H9 (cell line): ENCODE measurements around the gene GYG2. TPM values are rescaled to one million over a fixed set of nuclear protein-coding genes. Genes with fewer than 3 reads are reported as not detected.

Source experiments
- DNase-seq: peaks from one replicate; pipeline ENCODE4 v3.0.0-alpha.2; 2017
- H2AFZ ChIP-seq: one replicate; pipeline ENCODE4 v1.6.1; 2013; ENCODE audit warnings: mild to moderate bottlenecking, low read length, control low read depth, moderate library complexity
- H2AK5ac ChIP-seq: 2 replicates; pipeline ENCODE4 v1.6.1; 2013; ENCODE audit warnings: low read length, control low read depth, mixed read lengths; ENCODE audit not compliant: insufficient read length
- H2BK120ac ChIP-seq: one replicate; pipeline ENCODE4 v1.6.1; 2013; ENCODE audit warnings: low read depth, mild to moderate bottlenecking, low read length, control low read depth, inconsistent platforms; ENCODE audit not compliant: poor library complexity, severe bottlenecking
- H2BK12ac ChIP-seq: 2 replicates; pipeline ENCODE4 v1.6.1; 2013; ENCODE audit warnings: low read length, control low read depth, mixed read lengths, low read depth; ENCODE audit not compliant: insufficient read length
- H2BK15ac ChIP-seq: 2 replicates; pipeline ENCODE4 v1.6.1; 2013; ENCODE audit warnings: low read depth, low read length, control low read depth
- H2BK20ac ChIP-seq: one replicate; pipeline ENCODE4 v1.6.1; 2013; ENCODE audit warnings: low read depth, mild to moderate bottlenecking, low read length, control low read depth, inconsistent platforms; ENCODE audit not compliant: poor library complexity, severe bottlenecking
- H2BK5ac ChIP-seq: 2 replicates; pipeline ENCODE4 v1.6.1; 2013; ENCODE audit warnings: low read length, control low read depth, mixed read lengths; ENCODE audit not compliant: insufficient read length
- H3K14ac ChIP-seq: 2 replicates; pipeline ENCODE4 v1.6.1; 2013; ENCODE audit warnings: low read length, control low read depth; ENCODE audit not compliant: insufficient read depth
- H3K18ac ChIP-seq: 2 replicates; pipeline ENCODE4 v1.6.1; 2013; ENCODE audit warnings: low read depth, mild to moderate bottlenecking, mixed read lengths, low read length, control low read depth; ENCODE audit not compliant: insufficient read length
- H3K23ac ChIP-seq: 2 replicates; pipeline ENCODE4 v1.6.1; 2013; ENCODE audit warnings: low read length, control low read depth, mixed read lengths, low read depth; ENCODE audit not compliant: insufficient read length
- H3K23me2 ChIP-seq: 2 replicates; pipeline ENCODE4 v1.6.1; 2013; ENCODE audit warnings: low read depth, mild to moderate bottlenecking, mixed read lengths, low read length, control low read depth; ENCODE audit not compliant: insufficient read length, poor library complexity, severe bottlenecking
- H3K27ac ChIP-seq: 2 replicates; pipeline ENCODE4 v1.5.1; 2013; ENCODE audit warnings: low read length, control low read depth, mixed read lengths, low read depth; ENCODE audit not compliant: insufficient read length
- H3K27me3 ChIP-seq: 2 replicates; pipeline ENCODE4 v1.6.1; 2013; ENCODE audit warnings: low read length, control low read depth, inconsistent platforms; ENCODE audit not compliant: insufficient read depth
- H3K4ac ChIP-seq: 2 replicates; pipeline ENCODE4 v1.6.1; 2013; ENCODE audit warnings: low read depth, mild to moderate bottlenecking, control low read depth, inconsistent platforms, low read length, moderate library complexity
- H3K4me1 ChIP-seq: 2 replicates; pipeline ENCODE4 v1.6.1; 2013; ENCODE audit warnings: low read length, control low read depth, inconsistent platforms; ENCODE audit not compliant: insufficient read depth
- H3K4me2 ChIP-seq: 2 replicates; pipeline ENCODE4 v1.6.1; 2013; ENCODE audit warnings: low read length, control low read depth, mixed read lengths; ENCODE audit not compliant: insufficient read length, insufficient read depth
- H3K56ac ChIP-seq: 2 replicates; pipeline ENCODE4 v1.6.1; 2013; ENCODE audit warnings: low read depth, mild to moderate bottlenecking, mixed read lengths, low read length, control low read depth; ENCODE audit not compliant: insufficient read length
- H3K79me1 ChIP-seq: 2 replicates; pipeline ENCODE4 v1.6.1; 2013; ENCODE audit warnings: low read depth, mild to moderate bottlenecking, moderate library complexity, low read length, control low read depth, inconsistent platforms; ENCODE audit not compliant: insufficient read depth, poor library complexity, severe bottlenecking
- H3K79me2 ChIP-seq: 2 replicates; pipeline ENCODE4 v1.6.1; 2013; ENCODE audit warnings: low read length, control low read depth, inconsistent platforms; ENCODE audit not compliant: insufficient read depth
- H3K9ac ChIP-seq: 2 replicates; pipeline ENCODE4 v1.6.1; 2013; ENCODE audit warnings: low read length, control low read depth, mixed read lengths; ENCODE audit not compliant: insufficient read length; ENCODE audit errors: extremely low read depth
- H3K9me3 ChIP-seq: one replicate; pipeline ENCODE4 v1.6.1; 2013; ENCODE audit warnings: low read depth, low read length, inconsistent platforms; ENCODE audit not compliant: control insufficient read depth
- H3T11ph ChIP-seq: one replicate; pipeline ENCODE4 v1.6.1; 2013; ENCODE audit warnings: mild to moderate bottlenecking, low read length, control low read depth, inconsistent platforms
- H4K20me1 ChIP-seq: one replicate; pipeline ENCODE4 v1.6.1; 2013; ENCODE audit not compliant: control insufficient read depth, insufficient read length, insufficient read depth
- H4K5ac ChIP-seq: 2 replicates; pipeline ENCODE4 v1.6.1; 2013; ENCODE audit warnings: low read depth, mild to moderate bottlenecking, mixed read lengths, low read length, control low read depth; ENCODE audit not compliant: insufficient read length
- H4K8ac ChIP-seq: replicated peaks from 2 replicates; pipeline ENCODE4 v1.6.1; 2013; ENCODE audit warnings: low read length, control low read depth, mixed read lengths, low read depth; ENCODE audit not compliant: insufficient read length
- H4K91ac ChIP-seq: 2 replicates; pipeline ENCODE4 v1.6.1; 2013; ENCODE audit warnings: low read depth, mild to moderate bottlenecking, moderate library complexity, mixed read lengths, low read length, control low read depth; ENCODE audit not compliant: insufficient read length
- H3K27ac Mint-ChIP-seq, 3 experiments: 2 replicates in 2 of 3; 3 replicates in 1 of 3; pipeline ENCODE4 v1.8.0; 2020 to 2021; ENCODE audit warnings: mixed read lengths in 3 of 3, mild to moderate bottlenecking in 1 of 3, moderate library complexity in 1 of 3
- H3K27me3 Mint-ChIP-seq: 2 replicates; pipeline ENCODE4 v1.8.0; 2021; ENCODE audit warnings: low read depth, mild to moderate bottlenecking, moderate library complexity, mixed read lengths
- H3K36me3 Mint-ChIP-seq, 3 experiments: 2 replicates in 2 of 3; 3 replicates in 1 of 3; pipeline ENCODE4 v1.8.0; 2020 to 2021; ENCODE audit warnings: low read depth in 3 of 3, mixed read lengths in 3 of 3; ENCODE audit not compliant: insufficient read depth in 1 of 3
- H3K4me1 Mint-ChIP-seq, 2 experiments: 2 replicates each; pipeline ENCODE4 v1.8.0; 2020; ENCODE audit warnings: mixed read lengths in 2 of 2
- H3K4me3 Mint-ChIP-seq, 2 experiments: 2 replicates in 1 of 2; 3 replicates in 1 of 2; pipeline ENCODE4 v1.8.0; 2020 to 2021; ENCODE audit warnings: mild to moderate bottlenecking in 2 of 2, mixed read lengths in 2 of 2, moderate library complexity in 1 of 2
- H3K9me3 Mint-ChIP-seq, 2 experiments: 2 replicates in 1 of 2; 3 replicates in 1 of 2; pipeline ENCODE4 v1.8.0; 2020; ENCODE audit warnings: mild to moderate bottlenecking in 2 of 2, mixed read lengths in 2 of 2, moderate library complexity in 1 of 2
- WGBS: extraction: QIAGEN DNeasy Blood & Tissue Kit; methylation state at CpG from one replicate; pipeline ENCODE4 v1.1.7; 2013; ENCODE audit warnings: missing lambda C conversion rate, low lambda C conversion rate, mixed read lengths; ENCODE audit not compliant: insufficient read length; ENCODE audit errors: extremely low coverage; 5-methylcytosine and 5-hydroxymethylcytosine counted together
- total RNA-seq: library from RNA; stranded (reverse); gene quantifications from 2 replicates; pipeline ENCODE4 v1.2.1, GENCODE V29; 2021
- TF ChIP-seq, protein P1 (sequence below): fragments of 200-600 bp; sonication (generic); conservative IDR thresholded peaks from 3 replicates; pipeline ENCODE4 v1.8.0; 2021; ENCODE audit warnings: antibody characterized with exemption, mild to moderate bottlenecking

The GYG2 gene
- total RNA-seq, 1 experiment from 2014 or later: 95.9 TPM

DNA sequence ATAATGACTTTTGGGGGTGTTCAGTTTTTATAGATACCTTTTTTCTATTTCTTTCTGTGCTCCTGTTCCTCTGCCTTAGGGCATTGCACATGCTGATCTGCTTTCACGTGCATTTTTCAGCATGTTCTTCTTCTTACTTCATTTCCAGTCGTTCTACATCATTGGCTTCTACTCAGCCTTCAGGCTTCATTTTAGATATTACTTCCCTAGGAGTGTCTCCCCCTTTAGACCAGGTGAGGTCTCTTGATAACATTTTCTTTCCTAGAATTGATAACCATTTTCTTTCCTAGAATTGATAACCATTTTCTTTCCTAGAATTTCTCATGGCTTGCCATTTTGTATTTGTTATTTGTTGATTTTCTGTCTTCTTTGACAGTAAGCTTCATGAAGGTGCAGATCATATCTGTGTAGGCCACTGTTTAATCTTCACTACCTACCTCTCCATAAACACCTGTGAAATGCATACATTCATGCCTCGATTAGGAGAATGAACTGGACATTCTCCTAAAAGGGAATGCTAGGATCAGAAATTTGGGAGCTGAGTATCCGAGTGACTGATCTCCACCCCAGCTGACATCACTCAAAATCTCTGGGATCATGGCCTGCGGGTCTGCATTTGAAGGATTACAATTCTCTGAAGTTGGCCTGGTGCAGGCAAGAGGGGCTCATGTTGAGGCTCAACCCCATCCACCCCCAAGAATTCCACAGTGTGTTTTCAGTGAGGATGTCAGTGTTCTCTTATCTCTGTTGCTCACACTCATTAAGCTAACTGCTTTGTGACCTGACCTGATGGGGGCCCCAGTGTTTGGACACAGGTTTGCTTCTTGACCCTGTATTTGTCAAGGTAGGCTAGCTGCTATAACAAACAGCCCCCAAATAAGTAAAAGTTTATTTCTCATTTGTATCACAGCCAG, 45.7 kb downstream of the GYG2 start:
- no peak for DNase-seq
- Histone ChIP-seq H3K14ac (no peak overlapping the region), H3K79me1 (no peaks in the 10 kb centered on the region), H2BK15ac (no peak overlapping the region), H2BK12ac (no peak overlapping the region), H3K18ac (no peak overlapping the region), H3K23ac (no peak overlapping the region), H3K23me2 (no peaks in the 10 kb centered on the region), H3K79me2 (no peaks in the 10 kb centered on the region), H4K8ac (no peak overlapping the region), H4K5ac (no peak overlapping the region), H2AFZ (no peak overlapping the region), H4K20me1 (no peaks in the 10 kb centered on the region), H2BK20ac (no peak overlapping the region), H3K9ac (no peak overlapping the region), H3T11ph (no peak overlapping the region), H3K27ac (no peak overlapping the region), H3K4me2 (no peak overlapping the region), H3K56ac (no peak overlapping the region), H2BK120ac (no peak overlapping the region), H2AK5ac (no peak overlapping the region), H3K27me3 (no peaks in the 10 kb centered on the region), H3K4ac (no peak overlapping the region), H4K91ac (no peak overlapping the region), H3K4me1 (no peaks in the 10 kb centered on the region), H2BK5ac (no peak overlapping the region), H3K9me3 (no peaks in the 10 kb centered on the region)
- no peak overlapping the region for H3K4me3 Mint-ChIP-seq
- H3K27me3 Mint-ChIP-seq: no peaks in the 10 kb centered on the region
- H3K9me3 Mint-ChIP-seq: peaks cover 5 to 12% of the 10 kb centered on the region in 2 experiments; a peak in 3 of 5 replicates
- TF ChIP-seq, protein P1, sequence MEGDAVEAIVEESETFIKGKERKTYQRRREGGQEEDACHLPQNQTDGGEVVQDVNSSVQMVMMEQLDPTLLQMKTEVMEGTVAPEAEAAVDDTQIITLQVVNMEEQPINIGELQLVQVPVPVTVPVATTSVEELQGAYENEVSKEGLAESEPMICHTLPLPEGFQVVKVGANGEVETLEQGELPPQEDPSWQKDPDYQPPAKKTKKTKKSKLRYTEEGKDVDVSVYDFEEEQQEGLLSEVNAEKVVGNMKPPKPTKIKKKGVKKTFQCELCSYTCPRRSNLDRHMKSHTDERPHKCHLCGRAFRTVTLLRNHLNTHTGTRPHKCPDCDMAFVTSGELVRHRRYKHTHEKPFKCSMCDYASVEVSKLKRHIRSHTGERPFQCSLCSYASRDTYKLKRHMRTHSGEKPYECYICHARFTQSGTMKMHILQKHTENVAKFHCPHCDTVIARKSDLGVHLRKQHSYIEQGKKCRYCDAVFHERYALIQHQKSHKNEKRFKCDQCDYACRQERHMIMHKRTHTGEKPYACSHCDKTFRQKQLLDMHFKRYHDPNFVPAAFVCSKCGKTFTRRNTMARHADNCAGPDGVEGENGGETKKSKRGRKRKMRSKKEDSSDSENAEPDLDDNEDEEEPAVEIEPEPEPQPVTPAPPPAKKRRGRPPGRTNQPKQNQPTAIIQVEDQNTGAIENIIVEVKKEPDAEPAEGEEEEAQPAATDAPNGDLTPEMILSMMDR: no peak
- peaks cover 12 to 14% of the 10 kb centered on the region in 2 experiments for H3K4me1 Mint-ChIP-seq
- H3K27ac Mint-ChIP-seq: no peak overlapping the region; a peak in 1 of 7 replicates
- peaks cover 28 to 51% (median 39%) of the 10 kb centered on the region in 3 experiments for H3K36me3 Mint-ChIP-seq
- no CpG with 5 or more reads among the region's 5 CpGs for WGBS
